ENCODE measurements around the gene RRP1B.

The RRP1B gene

GRCh38 chr21:43634618-43635017, 24.7 kb upstream of the RRP1B start:
- Histone ChIP-seq H3K9ac (ENCODE audit: insufficient read length) (no peak overlapping the region), H3K27ac (0 out of 2 replicates have a peak overlapping the region, but pooled peaks have one; percentile 17), H3K4me3 (no peak overlapping the region), H3K36me3 (ENCODE audit: insufficient read depth, low read length) (peaks cover 6% of the 10 kb centered on the region), H3K9me3 (ENCODE audit: low read depth, low read length) (no peaks in the 10 kb centered on the region)
- TF ChIP-seq FOXP2 (optimal IDR thresholded peaks at IDR 0.05; ENCODE audit: control extremely low read depth, extremely low read length, insufficient read depth) (no peak), POLR2AphosphoS5 (IDR thresholded peaks at IDR 0.05; ENCODE audit: borderline replicate concordance, low read depth, low read length) (no peak)
- no peak for DNase-seq (ENCODE audit: low read depth, low spot score)

- Histone ChIP-seq H3K36me3 (ENCODE audit: insufficient read depth, low read length) (no peaks in the 10 kb centered on the region), H3K4me3 (no peak overlapping the region), H3K27ac (no peak overlapping the region), H3K9me3 (ENCODE audit: low read depth, low read length) (no peaks in the 10 kb centered on the region), H3K9ac (ENCODE audit: insufficient read length) (no peak overlapping the region)
- TF ChIP-seq POLR2AphosphoS5 (IDR thresholded peaks at IDR 0.05; ENCODE audit: borderline replicate concordance, low read depth, low read length), result no peak
- DNase-seq (ENCODE audit: low read depth, low spot score), result no peak
Observed at GRCh38 chr21:43635436-43635835, 23.9 kb upstream of the RRP1B start.

- H3K9me3 ChIP-seq (ENCODE audit: low read depth, low read length), result no peaks in the 10 kb centered on the region
- no peaks in the 10 kb centered on the region for H3K36me3 ChIP-seq (ENCODE audit: insufficient read depth, low read length)
- H3K4me3 ChIP-seq, result no peak overlapping the region
- TF ChIP-seq EZH2 (IDR thresholded peaks at IDR 0.05), result no peak
- peak overlapping the region; percentile 91 for H3K27ac ChIP-seq
- no peak for DNase-seq (ENCODE audit: low read depth, low spot score)
- no peak overlapping the region for H3K9ac ChIP-seq (ENCODE audit: insufficient read length)
Observed at GRCh38 chr21:43637530-43638158, 21.7 kb upstream of the RRP1B start.

GRCh38 chr21:43639470-43640353, 19.6 kb upstream of the RRP1B start:
- Histone ChIP-seq H3K4me3 (peak overlapping the region; percentile 25), H3K27ac (peak overlapping the region; percentile 91), H3K9me3 (ENCODE audit: low read depth, low read length) (no peaks in the 10 kb centered on the region), H3K36me3 (ENCODE audit: insufficient read depth, low read length) (no peaks in the 10 kb centered on the region), H3K9ac (ENCODE audit: insufficient read length) (peak overlapping the region; percentile 63)
- no peak for DNase-seq (ENCODE audit: low read depth, low spot score)
- TF ChIP-seq FOXP2 (optimal IDR thresholded peaks at IDR 0.05; ENCODE audit: control extremely low read depth, extremely low read length, insufficient read depth) (peak; percentile 87), POLR2AphosphoS5 (IDR thresholded peaks at IDR 0.05; ENCODE audit: borderline replicate concordance, low read depth, low read length) (no peak), EZH2 (IDR thresholded peaks at IDR 0.05) (no peak)

GRCh38 chr21:43640400-43640799, 19.0 kb upstream of the RRP1B start:
- no peak for TF ChIP-seq FOXP2 (optimal IDR thresholded peaks at IDR 0.05; ENCODE audit: control extremely low read depth, extremely low read length, insufficient read depth)
- no peak for TF ChIP-seq EZH2 (IDR thresholded peaks at IDR 0.05)
- TF ChIP-seq POLR2AphosphoS5 (IDR thresholded peaks at IDR 0.05; ENCODE audit: borderline replicate concordance, low read depth, low read length), result no peak
- no peaks in the 10 kb centered on the region for H3K9me3 ChIP-seq (ENCODE audit: low read depth, low read length)
- DNase-seq (ENCODE audit: low read depth, low spot score), result no peak
- no peaks in the 10 kb centered on the region for H3K36me3 ChIP-seq (ENCODE audit: insufficient read depth, low read length)
- peak overlapping the region; percentile 25 for H3K4me3 ChIP-seq
- H3K27ac ChIP-seq, result peak overlapping the region; percentile 91
- H3K9ac ChIP-seq (ENCODE audit: insufficient read length), result peak overlapping the region; percentile 47

GRCh38 chr21:43643193-43643592, 16.2 kb upstream of the RRP1B start:
- no peak for TF ChIP-seq POLR2AphosphoS5 (IDR thresholded peaks at IDR 0.05; ENCODE audit: borderline replicate concordance, low read depth, low read length)
- no peak for TF ChIP-seq FOXP2 (optimal IDR thresholded peaks at IDR 0.05; ENCODE audit: control extremely low read depth, extremely low read length, insufficient read depth)
- TF ChIP-seq EZH2 (IDR thresholded peaks at IDR 0.05), result no peak
- no peak for DNase-seq (ENCODE audit: low read depth, low spot score)
- Histone ChIP-seq H3K36me3 (ENCODE audit: insufficient read depth, low read length) (no peaks in the 10 kb centered on the region), H3K27ac (no peak overlapping the region), H3K9me3 (ENCODE audit: low read depth, low read length) (no peaks in the 10 kb centered on the region), H3K4me3 (no peak overlapping the region), H3K9ac (ENCODE audit: insufficient read length) (no peak overlapping the region)

- H3K27ac ChIP-seq, result no peak overlapping the region
- no peak for DNase-seq (ENCODE audit: low read depth, low spot score)
- no peak overlapping the region for H3K4me3 ChIP-seq
Observed at GRCh38 chr21:43644071-43644470, 15.3 kb upstream of the RRP1B start.

GRCh38 chr21:43644609-43645008, 14.8 kb upstream of the RRP1B start:
- H3K4me3 ChIP-seq, result no peak overlapping the region
- no peaks in the 10 kb centered on the region for H3K9me3 ChIP-seq (ENCODE audit: low read depth, low read length)
- no peak for DNase-seq (ENCODE audit: low read depth, low spot score)
- H3K27ac ChIP-seq, result no peak overlapping the region
- H3K9ac ChIP-seq (ENCODE audit: insufficient read length), result no peak overlapping the region
- TF ChIP-seq EZH2 (IDR thresholded peaks at IDR 0.05) (no peak), FOXP2 (optimal IDR thresholded peaks at IDR 0.05; ENCODE audit: control extremely low read depth, extremely low read length, insufficient read depth) (no peak), POLR2AphosphoS5 (IDR thresholded peaks at IDR 0.05; ENCODE audit: borderline replicate concordance, low read depth, low read length) (no peak)
- no peaks in the 10 kb centered on the region for H3K36me3 ChIP-seq (ENCODE audit: insufficient read depth, low read length)

More at GRCh38 chr21:43644071-43644470, 15.3 kb upstream of the RRP1B start:
- Histone ChIP-seq H3K9me3 (ENCODE audit: low read depth, low read length) (no peaks in the 10 kb centered on the region), H3K36me3 (ENCODE audit: insufficient read depth, low read length) (no peaks in the 10 kb centered on the region), H3K9ac (ENCODE audit: insufficient read length) (no peak overlapping the region)
- TF ChIP-seq EZH2 (IDR thresholded peaks at IDR 0.05), result no peak
- no peak for TF ChIP-seq POLR2AphosphoS5 (IDR thresholded peaks at IDR 0.05; ENCODE audit: borderline replicate concordance, low read depth, low read length)
- TF ChIP-seq FOXP2 (optimal IDR thresholded peaks at IDR 0.05; ENCODE audit: control extremely low read depth, extremely low read length, insufficient read depth), result no peak

Measured in SK-N-MC (cell line).